ENCODE measurements around the gene LRP1. TPM values are rescaled to one million over a fixed set of nuclear protein-coding genes. Genes with fewer than 3 reads are reported as not detected.

Gene LRP1
- polyA plus RNA-seq, 1 donor (not counting 4 experiments of a cell fraction or from before 2014, with no cell fraction given): 4.9 TPM

- H3K9me1 ChIP-seq (ENCODE audit: control insufficient read depth, extremely low read depth, insufficient read depth, low read length): no peaks in the 10 kb centered on the region
- DNase-seq (ENCODE audit: low read depth, low spot score): no peak
- H3K27me3 ChIP-seq (ENCODE audit: control insufficient read depth, extremely low read depth, insufficient read depth, low read length): no peaks in the 10 kb centered on the region
- FAIRE-seq: no peak
- H3K79me2 ChIP-seq (ENCODE audit: control insufficient read depth, insufficient read depth, low read length): no peaks in the 10 kb centered on the region
- no peak overlapping the region for H3K4me3 ChIP-seq (ENCODE audit: control insufficient read depth in 2 of 3, extremely low read depth in 1 of 3, insufficient read depth in 2 of 3, low read depth in 1 of 3, low read length in 3 of 3)
- no peak for TF ChIP-seq CTCF (optimal IDR thresholded peaks at IDR 0.05 in 1 of 3, IDR thresholded peaks at IDR 0.05 in 1 of 3, conservative IDR thresholded peaks at IDR 0.05 in 1 of 3; ENCODE audit: extremely low read depth in 1 of 3, insufficient read depth in 2 of 3, low read length in 3 of 3)
- TF ChIP-seq EZH2 (IDR thresholded peaks at IDR 0.05; ENCODE audit: low read length): no peak
- H3K9me3 ChIP-seq (ENCODE audit: control insufficient read depth, low read depth, low read length): no peaks in the 10 kb centered on the region
- dilution Hi-C loops (cut with MboI; ENCODE audit: extremely low pct_ligation_motif_present, low sequenced_read_pairs): no loop called here
- no peak overlapping the region for H3K9ac ChIP-seq (ENCODE audit: control insufficient read depth, extremely low read depth, insufficient read depth, low read length)
- H3K27ac ChIP-seq (ENCODE audit: control insufficient read depth, insufficient read depth, low read length): no peak overlapping the region
- peaks cover 0 to 16% of the 10 kb centered on the region in 2 experiments for H3K36me3 ChIP-seq (ENCODE audit: control insufficient read depth in 2 of 2, extremely low read depth in 1 of 2, insufficient read depth in 2 of 2, low read length in 2 of 2)
- H4K20me1 ChIP-seq (ENCODE audit: control insufficient read depth, extremely low read depth, insufficient read depth, low read length): no peaks in the 10 kb centered on the region
- no peak overlapping the region for H2AFZ ChIP-seq (ENCODE audit: control insufficient read depth, low read length)
- peaks cover 18% of the 10 kb centered on the region for H3K4me1 ChIP-seq (ENCODE audit: control insufficient read depth, extremely low read depth, insufficient read depth, low read length)
- no peak overlapping the region for H3K4me2 ChIP-seq (ENCODE audit: control insufficient read depth, extremely low read depth, insufficient read depth, low read depth, low read length)
These were observed 20.4 kb downstream of the LRP1 start for GRCh38 chr12:57148469-57149244.

GRCh38 chr12:57149245-57149900, 21.1 kb downstream of the LRP1 start:
- Histone ChIP-seq H3K9ac (ENCODE audit: control insufficient read depth, extremely low read depth, insufficient read depth, low read length) (no peak overlapping the region), H3K4me3 (ENCODE audit: control insufficient read depth in 2 of 3, extremely low read depth in 1 of 3, insufficient read depth in 2 of 3, low read depth in 1 of 3, low read length in 3 of 3) (no peak overlapping the region), H3K4me2 (ENCODE audit: control insufficient read depth, extremely low read depth, insufficient read depth, low read depth, low read length) (no peak overlapping the region), H3K27me3 (ENCODE audit: control insufficient read depth, extremely low read depth, insufficient read depth, low read length) (no peaks in the 10 kb centered on the region), H2AFZ (ENCODE audit: control insufficient read depth, low read length) (no peak overlapping the region), H3K27ac (ENCODE audit: control insufficient read depth, insufficient read depth, low read length) (no peak overlapping the region), H4K20me1 (ENCODE audit: control insufficient read depth, extremely low read depth, insufficient read depth, low read length) (no peaks in the 10 kb centered on the region), H3K9me1 (ENCODE audit: control insufficient read depth, extremely low read depth, insufficient read depth, low read length) (no peaks in the 10 kb centered on the region), H3K36me3 (ENCODE audit: control insufficient read depth in 2 of 2, extremely low read depth in 1 of 2, insufficient read depth in 2 of 2, low read length in 2 of 2) (peaks cover 0 to 18% of the 10 kb centered on the region in 2 experiments), H3K79me2 (ENCODE audit: control insufficient read depth, insufficient read depth, low read length) (no peaks in the 10 kb centered on the region), H3K4me1 (ENCODE audit: control insufficient read depth, extremely low read depth, insufficient read depth, low read length) (peaks cover 18% of the 10 kb centered on the region), H3K9me3 (ENCODE audit: control insufficient read depth, low read depth, low read length) (no peaks in the 10 kb centered on the region)
- FAIRE-seq: no peak
- DNase-seq (ENCODE audit: low read depth, low spot score): no peak
- no peak for TF ChIP-seq CTCF (optimal IDR thresholded peaks at IDR 0.05 in 1 of 3, IDR thresholded peaks at IDR 0.05 in 1 of 3, conservative IDR thresholded peaks at IDR 0.05 in 1 of 3; ENCODE audit: extremely low read depth in 1 of 3, insufficient read depth in 2 of 3, low read length in 3 of 3)
- no peak for TF ChIP-seq EZH2 (IDR thresholded peaks at IDR 0.05; ENCODE audit: low read length)
- dilution Hi-C loops (cut with MboI; ENCODE audit: extremely low pct_ligation_motif_present, low sequenced_read_pairs): no loop called here
